Fibroblast of lung (primary cell): ENCODE results near the gene ATP13A2. TPM values are rescaled to one million over a fixed set of nuclear protein-coding genes. Genes with fewer than 3 reads are reported as not detected.

Source experiments
- DNase-seq, 2 donors: peaks; one replicate each; pipeline versions ENCODE4 v3.0.0 to v3.0.0-alpha.2; 2010; ENCODE audit warnings: low read depth in 2 of 2
- H2AFZ ChIP-seq: 2 replicates; pipeline ENCODE4 v1.5.1; 2012; ENCODE audit warnings: low read length, control low read depth, inconsistent platforms
- H3K27ac ChIP-seq: 2 replicates; pipeline ENCODE4 v1.5.1; 2011; ENCODE audit warnings: low read length, control low read depth; ENCODE audit not compliant: insufficient read depth
- H3K27me3 ChIP-seq: 2 replicates; pipeline ENCODE4 v1.5.1; 2011; ENCODE audit warnings: mild to moderate bottlenecking, low read length; ENCODE audit not compliant: control insufficient read depth, insufficient read depth
- H3K36me3 ChIP-seq: 2 replicates; pipeline ENCODE4 v1.5.1; 2011; ENCODE audit warnings: low read length; ENCODE audit not compliant: control insufficient read depth, insufficient read depth
- H3K4me1 ChIP-seq: 2 replicates; pipeline ENCODE4 v1.5.1; 2011; ENCODE audit warnings: low read length; ENCODE audit not compliant: control insufficient read depth, insufficient read depth; ENCODE audit errors: extremely low read depth
- H3K4me2 ChIP-seq: 2 replicates; pipeline ENCODE4 v1.5.1; 2011; ENCODE audit warnings: low read length, control low read depth; ENCODE audit not compliant: insufficient read depth; ENCODE audit errors: extremely low read depth
- H3K4me3 ChIP-seq, 4 experiments: fragments of 200-600 bp in 1 of 4; sonication (generic) in 1 of 4; replicated peaks in 1 of 4; 2 replicates each; pipeline ENCODE4 v1.5.1; 2011 to 2016; ENCODE audit warnings: low read length in 4 of 4, low read depth in 3 of 4, mild to moderate bottlenecking in 3 of 4, control low read depth in 2 of 4, inconsistent platforms in 1 of 4, mixed read lengths in 1 of 4; ENCODE audit not compliant: insufficient read depth in 1 of 4; ENCODE audit errors: control extremely low read depth in 1 of 4
- H3K79me2 ChIP-seq: 2 replicates; pipeline ENCODE4 v1.5.1; 2012; ENCODE audit warnings: mild to moderate bottlenecking, low read length, inconsistent platforms; ENCODE audit not compliant: control insufficient read depth, insufficient read depth
- H3K9ac ChIP-seq: 2 replicates; pipeline ENCODE4 v1.5.1; 2011; ENCODE audit warnings: mild to moderate bottlenecking, low read length, control low read depth; ENCODE audit not compliant: insufficient read depth
- H3K9me3 ChIP-seq: 2 replicates; pipeline ENCODE4 v1.5.1; 2012; ENCODE audit warnings: low read depth, low read length; ENCODE audit not compliant: control insufficient read depth, insufficient read depth
- H4K20me1 ChIP-seq: 2 replicates; pipeline ENCODE4 v1.5.1; 2011; ENCODE audit warnings: low read length; ENCODE audit not compliant: control insufficient read depth, insufficient read depth; ENCODE audit errors: extremely low read depth
- EZH2 ChIP-seq: IDR thresholded peaks from 2 replicates; pipeline ENCODE4 v1.5.1; 2012; ENCODE audit warnings: low read length, control low read depth, mild to moderate bottlenecking; ENCODE audit errors: missing control alignments
- polyA plus RNA-seq, 2 donors: library from polyadenylated mRNA; depleted of rRNA in 1 of 2; stranded (reverse) in 1 of 2; unstranded in 1 of 2; fragments of >200 nt; gene quantifications; 2 replicates each; pipeline ENCODE4 v1.2.1, GENCODE V29; 2011 to 2012; ENCODE audit warnings: missing spikeins in 1 of 2
- total RNA-seq: library from RNA; depleted of rRNA; stranded (reverse); fragments of >200 nt; gene quantifications from 2 replicates; pipeline ENCODE4 v1.2.1, GENCODE V29; 2014
- TF ChIP-seq, protein P1 (sequence below), 2 donors: IDR thresholded peaks in 1 of 2; conservative IDR thresholded peaks in 1 of 2; 1 replicate in 1 of 2; 2 replicates in 1 of 2; pipeline ENCODE4 v1.5.1; 2011 to 2012; ENCODE audit warnings: low read length in 2 of 2, control low read depth in 1 of 2, inconsistent platforms in 1 of 2, low read depth in 1 of 2, mild to moderate bottlenecking in 1 of 2

ATP13A2 gene
- total and polyA plus RNA-seq, 2 donors (not counting 1 experiment from before 2014, with no cell fraction given): 6.5 to 10.9 TPM

DNA sequence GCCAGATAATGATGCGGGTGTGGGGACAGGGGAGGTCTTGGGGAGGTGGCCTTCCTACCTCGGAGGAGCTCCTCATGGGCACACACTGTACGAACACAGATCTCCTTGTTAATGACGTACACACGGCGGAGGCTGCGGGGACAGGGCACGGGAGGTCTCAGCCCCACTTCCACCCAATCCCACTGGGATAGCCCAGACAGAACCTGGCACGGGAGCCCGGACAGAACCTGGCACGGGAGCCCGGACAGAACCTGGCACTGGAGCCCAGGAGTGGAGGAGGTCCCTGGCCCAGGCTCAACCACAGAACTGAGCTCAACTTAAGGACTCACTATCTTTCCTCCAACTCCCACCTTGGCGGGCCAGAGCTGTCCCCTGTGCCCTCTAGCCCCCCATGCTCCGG lies 36.5 kb downstream of the ATP13A2 start:
- TF ChIP-seq, protein P1, sequence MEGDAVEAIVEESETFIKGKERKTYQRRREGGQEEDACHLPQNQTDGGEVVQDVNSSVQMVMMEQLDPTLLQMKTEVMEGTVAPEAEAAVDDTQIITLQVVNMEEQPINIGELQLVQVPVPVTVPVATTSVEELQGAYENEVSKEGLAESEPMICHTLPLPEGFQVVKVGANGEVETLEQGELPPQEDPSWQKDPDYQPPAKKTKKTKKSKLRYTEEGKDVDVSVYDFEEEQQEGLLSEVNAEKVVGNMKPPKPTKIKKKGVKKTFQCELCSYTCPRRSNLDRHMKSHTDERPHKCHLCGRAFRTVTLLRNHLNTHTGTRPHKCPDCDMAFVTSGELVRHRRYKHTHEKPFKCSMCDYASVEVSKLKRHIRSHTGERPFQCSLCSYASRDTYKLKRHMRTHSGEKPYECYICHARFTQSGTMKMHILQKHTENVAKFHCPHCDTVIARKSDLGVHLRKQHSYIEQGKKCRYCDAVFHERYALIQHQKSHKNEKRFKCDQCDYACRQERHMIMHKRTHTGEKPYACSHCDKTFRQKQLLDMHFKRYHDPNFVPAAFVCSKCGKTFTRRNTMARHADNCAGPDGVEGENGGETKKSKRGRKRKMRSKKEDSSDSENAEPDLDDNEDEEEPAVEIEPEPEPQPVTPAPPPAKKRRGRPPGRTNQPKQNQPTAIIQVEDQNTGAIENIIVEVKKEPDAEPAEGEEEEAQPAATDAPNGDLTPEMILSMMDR (conservative IDR thresholded peaks at IDR 0.05 in 1 of 2, IDR thresholded peaks at IDR 0.05 in 1 of 2; ENCODE audit: low read depth in 1 of 2, low read length in 2 of 2): no peak
- TF ChIP-seq EZH2: no peak
- H3K4me3 ChIP-seq: no peak overlapping the region
- no peak overlapping the region for H2AFZ ChIP-seq
- peaks cover 10% of the 10 kb centered on the region for H3K79me2 ChIP-seq
- no peaks in the 10 kb centered on the region for H3K27me3 ChIP-seq
- H3K9me3 ChIP-seq: no peaks in the 10 kb centered on the region
- no peaks in the 10 kb centered on the region for H4K20me1 ChIP-seq
- peaks cover 5% of the 10 kb centered on the region for H3K36me3 ChIP-seq
- no peak overlapping the region for H3K4me2 ChIP-seq
- peaks cover 16% of the 10 kb centered on the region for H3K4me1 ChIP-seq
- DNase-seq: no peak
- H3K27ac ChIP-seq: no peak overlapping the region
- H3K9ac ChIP-seq: no peak overlapping the region

GRCh38 chr1:16973215-16973614 lies 38.5 kb downstream of the ATP13A2 start:
- Histone ChIP-seq H3K4me1 (peaks cover 4% of the 10 kb centered on the region), H2AFZ (no peak overlapping the region), H3K4me3 (no peak overlapping the region), H3K4me2 (no peak overlapping the region), H3K36me3 (peaks cover 5% of the 10 kb centered on the region), H3K9ac (no peak overlapping the region), H3K27me3 (no peaks in the 10 kb centered on the region), H3K9me3 (no peaks in the 10 kb centered on the region), H3K79me2 (no peaks in the 10 kb centered on the region), H4K20me1 (no peaks in the 10 kb centered on the region), H3K27ac (no peak overlapping the region)
- DNase-seq: no peak
- no peak for TF ChIP-seq EZH2
- TF ChIP-seq, protein P1 (conservative IDR thresholded peaks at IDR 0.05 in 1 of 2, IDR thresholded peaks at IDR 0.05 in 1 of 2; ENCODE audit: low read depth in 1 of 2, low read length in 2 of 2): no peak

- Histone ChIP-seq H3K4me1 (peaks cover under 1% of the 10 kb centered on the region), H3K36me3 (peaks cover 5% of the 10 kb centered on the region), H3K4me3 (no peak overlapping the region), H3K27ac (no peak overlapping the region), H3K79me2 (no peaks in the 10 kb centered on the region), H3K27me3 (no peaks in the 10 kb centered on the region), H3K4me2 (no peak overlapping the region), H4K20me1 (no peaks in the 10 kb centered on the region), H3K9me3 (no peaks in the 10 kb centered on the region), H3K9ac (no peak overlapping the region), H2AFZ (no peak overlapping the region)
- TF ChIP-seq EZH2: no peak
- TF ChIP-seq, protein P1 (conservative IDR thresholded peaks at IDR 0.05 in 1 of 2, IDR thresholded peaks at IDR 0.05 in 1 of 2; ENCODE audit: low read depth in 1 of 2, low read length in 2 of 2): no peak
- DNase-seq: no peak
Measured at GRCh38 chr1:16972189-16972895, 39.4 kb downstream of the ATP13A2 start.
